A673 (cell line): ENCODE data around the gene ATP10A.
A peak's percentile ranks its signal among the peaks of the same experiment; 100 is the strongest.

Experiments used
- CTCF ChIP-seq: fragments of 300-800, 200-600 bp; sonication (generic); conservative IDR thresholded peaks from 2 replicates; pipeline ENCODE4 v1.5.1; 2017; ENCODE audit warnings: low read depth, mild to moderate bottlenecking, antibody characterized with exemption, low read length, moderate library complexity, mixed read lengths
- EZH2 ChIP-seq: fragments of 200-600 bp; sonication (generic); IDR thresholded peaks from 2 replicates; pipeline ENCODE4 v1.6.1; 2017; ENCODE audit warnings: borderline replicate concordance, low read depth, mild to moderate bottlenecking, mixed read lengths, antibody characterized with exemption, low read length; ENCODE audit not compliant: poor library complexity, severe bottlenecking

GRCh38 chr15:25783607-25784540 is 79.3 kb downstream of the ATP10A start:
- peak; percentile 31; the same call in 1 of the 2 replicates for TF ChIP-seq CTCF
- TF ChIP-seq EZH2 = no peak
